Vagina (tissue), 2 donors: ENCODE measurements around the gene LRRC37A3. TPM values are rescaled to one million over a fixed set of nuclear protein-coding genes. Genes with fewer than 3 reads are reported as not detected.
"Not testable (repeated sequence)": the region's sequence is repeated elsewhere in the genome, so short reads cannot be mapped to it uniquely, and the experiment has no call there.

Experiments
- DNase-seq, 2 donors: peaks; one replicate each; pipeline ENCODE4 v3.0.0-alpha.2; 2017; ENCODE audit errors: extremely low spot score in 2 of 2
- H3K27ac ChIP-seq: fragments of 200-600 bp; sonication (generic); one replicate; pipeline ENCODE4 v1.5.1; 2019
- H3K27me3 ChIP-seq: fragments of 200-600 bp; sonication (generic); one replicate; pipeline ENCODE4 v1.5.1; 2019
- H3K36me3 ChIP-seq, 2 donors: fragments of 200-600 bp; sonication (generic); one replicate each; pipeline ENCODE4 v1.5.1; 2017 to 2019
- H3K4me1 ChIP-seq: fragments of 200-600 bp; sonication (generic); one replicate; pipeline ENCODE4 v1.5.1; 2019
- H3K4me3 ChIP-seq, 2 donors: fragments of 200-600 bp; sonication (generic); 1 replicate in 1 of 2; 2 replicates in 1 of 2; pipeline ENCODE4 v1.5.1; 2016 to 2019
- H3K9me3 ChIP-seq: fragments of 200-600 bp; sonication (generic); one replicate; pipeline ENCODE4 v1.5.1; 2019
- intact Hi-C: fragments of 100-400 bp; cut with DNase I; formaldehyde crosslinking; loops from one replicate; pipeline ENCODE4 v1.15.1; 2023
- total RNA-seq: library from RNA; depleted of rRNA; stranded (reverse); fragments of >200 nt; gene quantifications from one replicate; pipeline ENCODE4 v1.2.3, GENCODE V29; 2016
- TF ChIP-seq, protein P1 (sequence below), 3 experiments: fragments of 450-650 bp in 2 of 3; fragments of 200-600 bp in 1 of 3; sonication (generic) in 1 of 3; IDR thresholded peaks; one replicate each; pipeline ENCODE4 v1.5.1; 2017 to 2019; ENCODE audit warnings: antibody characterized with exemption in 3 of 3, mild to moderate bottlenecking in 2 of 3, moderate library complexity in 2 of 3

The LRRC37A3 gene
- total RNA-seq, 1 donor from 2014 or later, result 9.8 TPM

DNA sequence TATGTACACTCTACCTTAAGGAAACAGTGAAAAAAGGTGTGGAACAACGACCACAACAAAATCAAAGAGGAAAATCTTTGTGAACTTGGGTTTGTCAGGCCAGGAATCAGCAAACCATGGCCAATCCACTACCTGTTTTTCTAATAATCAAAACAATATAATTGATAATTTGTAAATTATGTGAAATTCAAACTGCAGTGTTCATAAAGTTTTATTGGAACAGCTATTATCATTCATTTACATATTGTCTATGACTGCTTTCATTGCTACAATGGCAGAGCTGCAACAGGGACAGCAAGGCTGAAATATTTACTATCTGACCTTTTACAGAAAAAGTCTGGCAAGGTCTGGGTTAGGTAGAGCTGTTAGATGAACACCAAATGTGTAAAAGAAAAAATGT lies 4.0 kb downstream of the LRRC37A3 start:
- H3K4me3 ChIP-seq, intact Hi-C loops, DNase-seq, H3K27ac ChIP-seq, H3K9me3 ChIP-seq, H3K36me3 ChIP-seq, H3K4me1 ChIP-seq, H3K27me3 ChIP-seq: not testable (repeated sequence)

DNA sequence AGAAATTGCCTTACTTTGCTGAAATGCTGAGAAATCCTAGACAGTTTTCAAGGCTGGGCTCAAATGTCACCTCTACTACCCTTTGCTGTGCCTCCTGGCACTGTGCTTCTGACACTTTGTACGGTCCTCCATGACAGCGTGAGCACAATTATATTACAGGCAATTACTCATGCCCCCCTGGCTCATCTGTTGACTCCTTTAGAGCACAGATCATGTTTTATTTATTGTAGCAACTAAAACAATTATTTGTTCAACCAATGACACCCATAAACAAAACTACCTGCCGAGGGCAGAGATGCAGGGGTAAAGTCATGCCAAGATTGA lies 9.1 kb downstream of the LRRC37A3 start:
- DNase-seq, H3K27me3 ChIP-seq, H3K4me3 ChIP-seq, H3K4me1 ChIP-seq, H3K9me3 ChIP-seq, H3K36me3 ChIP-seq, H3K27ac ChIP-seq, intact Hi-C loops: not testable (repeated sequence)

DNA sequence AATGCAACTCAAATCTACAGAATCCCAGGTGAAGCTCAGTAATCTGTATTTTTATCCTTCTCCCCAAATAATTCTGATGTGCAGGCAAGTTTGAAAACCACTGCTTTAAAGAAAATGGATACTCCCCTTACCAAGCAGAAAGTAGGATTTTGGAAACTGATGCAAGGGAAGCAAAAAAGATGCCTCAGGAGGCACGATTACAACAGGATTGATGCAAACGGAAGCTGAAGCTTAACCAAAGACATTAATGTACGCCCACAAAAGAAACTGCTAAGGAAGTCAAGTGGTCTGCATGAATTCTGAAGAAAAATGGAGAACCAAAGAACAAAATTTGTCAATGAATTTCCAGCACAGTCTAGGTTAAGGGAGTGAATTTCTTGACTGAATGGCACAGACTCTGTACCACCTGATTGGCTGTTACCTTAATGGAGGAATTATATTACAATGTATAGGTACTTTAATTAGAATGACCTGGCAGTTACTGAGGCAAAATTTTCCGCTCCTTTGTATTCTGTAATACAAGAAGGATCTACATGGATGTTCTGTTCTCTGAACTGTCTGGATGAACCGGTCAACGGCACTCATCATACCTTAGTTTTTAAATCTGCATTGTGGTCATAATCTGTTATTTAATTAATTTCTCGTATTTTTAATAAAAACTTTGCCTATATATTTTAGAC lies 9.6 kb downstream of the LRRC37A3 start:
- H3K4me1 ChIP-seq, H3K27me3 ChIP-seq, DNase-seq, H3K4me3 ChIP-seq, H3K27ac ChIP-seq, H3K36me3 ChIP-seq, H3K9me3 ChIP-seq, intact Hi-C loops: not testable (repeated sequence)

DNA sequence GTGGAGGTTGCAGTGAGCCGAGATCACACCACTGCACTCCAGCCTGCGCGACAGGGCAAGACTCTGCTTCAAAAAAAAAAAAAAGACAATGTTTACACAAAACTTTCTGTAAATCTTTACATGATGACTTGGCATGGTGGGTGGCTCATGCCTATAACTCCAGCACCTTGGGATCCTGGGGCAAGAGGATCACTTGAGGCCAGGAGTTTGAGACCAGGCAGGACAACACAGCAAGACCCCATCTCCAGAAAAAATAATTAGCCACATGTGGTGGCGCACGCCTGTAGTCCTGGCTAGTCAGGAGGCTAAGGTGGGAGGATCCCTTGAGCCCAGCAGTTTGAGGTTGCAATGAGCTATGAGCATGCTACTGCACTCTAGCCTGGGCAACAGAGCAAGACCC lies 15.2 kb downstream of the LRRC37A3 start:
- not testable (repeated sequence) for H3K27ac ChIP-seq, H3K4me1 ChIP-seq

DNA sequence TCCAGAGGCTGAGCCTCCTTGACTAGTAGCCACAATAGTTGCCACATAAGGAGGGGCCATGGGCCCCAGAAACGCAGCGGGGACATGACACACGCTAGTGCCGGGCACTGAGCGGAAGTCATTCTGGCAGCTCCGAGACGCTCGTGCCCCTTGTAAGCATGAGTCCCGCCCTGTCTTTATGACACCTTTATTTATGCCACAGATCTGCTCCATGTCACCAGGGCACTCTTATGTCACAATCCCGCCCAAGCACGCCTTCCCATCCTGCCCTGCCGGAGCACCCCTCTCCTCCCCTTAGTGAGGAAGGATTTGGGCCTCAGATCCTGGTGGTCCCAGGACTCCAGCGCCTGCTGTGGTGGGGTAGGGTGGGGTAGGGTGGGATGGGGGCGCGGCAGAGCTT lies 22.1 kb downstream of the LRRC37A3 start:
- H3K4me3 ChIP-seq, H3K36me3 ChIP-seq, intact Hi-C loops, H3K27me3 ChIP-seq, H3K4me1 ChIP-seq, H3K9me3 ChIP-seq, H3K27ac ChIP-seq: not testable (repeated sequence)
- peak in 1 of 2 donors; percentile 79 for DNase-seq

More for the DNA sequence above, 15.2 kb downstream of the LRRC37A3 start:
- H3K4me3 ChIP-seq, H3K36me3 ChIP-seq, H3K27me3 ChIP-seq, intact Hi-C loops, H3K9me3 ChIP-seq, DNase-seq: not testable (repeated sequence)

DNA sequence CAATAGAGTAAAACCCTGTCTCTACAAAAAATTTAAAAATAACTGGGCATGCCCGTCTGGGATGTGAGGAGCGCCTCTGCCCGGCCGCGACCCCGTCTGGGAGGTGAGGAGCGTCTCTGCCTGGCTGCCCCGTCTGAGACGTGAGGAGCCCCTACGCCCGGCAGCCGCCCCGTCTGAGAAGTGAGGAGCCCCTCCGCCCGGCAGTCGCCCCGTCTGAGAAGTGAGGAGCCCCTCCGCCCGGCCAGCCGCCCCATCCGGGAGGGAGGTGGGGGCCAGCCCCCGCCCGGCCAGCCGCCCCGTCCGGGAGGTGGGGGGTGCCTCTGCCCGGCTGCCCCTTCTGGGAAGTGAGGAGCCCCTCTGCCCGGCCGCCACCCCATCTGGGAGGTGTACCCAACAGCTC lies 45.1 kb downstream of the LRRC37A3 start:
- DNase-seq, intact Hi-C loops, H3K9me3 ChIP-seq: not testable (repeated sequence)

DNA sequence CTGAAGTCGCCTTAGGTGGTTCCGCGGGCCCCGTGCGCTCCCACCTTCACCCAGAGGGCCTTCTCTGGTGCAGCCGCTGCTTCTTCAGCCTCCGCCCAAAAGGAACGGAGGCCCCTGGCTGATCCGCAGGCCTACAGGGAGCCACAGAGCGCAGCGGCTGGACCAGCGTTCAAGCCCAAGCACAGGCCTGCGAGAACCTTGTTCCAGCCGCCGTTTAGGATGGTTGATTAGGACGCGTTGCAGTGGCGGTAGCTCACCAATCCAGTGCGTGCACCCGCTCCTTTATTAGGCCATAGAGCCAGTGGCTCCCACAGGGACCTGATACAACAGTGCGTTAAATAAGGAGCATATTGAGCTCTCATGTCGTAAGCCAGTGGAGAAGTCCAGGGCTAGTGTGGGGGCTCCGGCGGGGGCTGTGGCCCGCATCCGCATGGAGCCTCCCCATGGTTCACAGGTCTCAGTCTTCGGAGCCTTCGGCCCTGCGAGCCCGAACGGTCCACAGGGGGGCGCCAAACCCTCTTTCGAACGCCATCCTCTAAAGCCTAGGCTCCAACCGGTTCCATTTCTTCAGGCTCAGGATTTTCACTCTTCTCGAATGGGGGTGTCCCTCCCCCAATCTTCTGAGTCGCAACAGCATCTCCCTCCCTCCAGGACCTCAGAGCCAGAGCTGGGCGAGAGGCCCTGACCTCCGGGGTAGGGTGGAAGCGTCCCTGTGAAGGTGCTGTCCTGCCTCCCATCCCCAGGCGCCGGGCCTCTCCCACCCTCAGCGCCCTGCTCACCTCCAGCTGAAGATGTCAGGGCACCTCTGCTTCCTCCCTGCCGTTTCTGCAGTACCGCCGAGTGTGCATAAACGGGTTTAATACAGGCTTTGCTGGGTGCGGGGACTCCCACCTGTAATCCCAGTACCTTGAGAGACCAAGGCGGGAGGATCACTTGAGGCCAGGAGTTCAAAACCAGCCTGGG lies 71.5 kb downstream of the LRRC37A3 start:
- H3K4me1 ChIP-seq, H3K27me3 ChIP-seq, H3K4me3 ChIP-seq, H3K27ac ChIP-seq, intact Hi-C loops, H3K36me3 ChIP-seq, H3K9me3 ChIP-seq, DNase-seq: not testable (repeated sequence)
- TF ChIP-seq, protein P1, sequence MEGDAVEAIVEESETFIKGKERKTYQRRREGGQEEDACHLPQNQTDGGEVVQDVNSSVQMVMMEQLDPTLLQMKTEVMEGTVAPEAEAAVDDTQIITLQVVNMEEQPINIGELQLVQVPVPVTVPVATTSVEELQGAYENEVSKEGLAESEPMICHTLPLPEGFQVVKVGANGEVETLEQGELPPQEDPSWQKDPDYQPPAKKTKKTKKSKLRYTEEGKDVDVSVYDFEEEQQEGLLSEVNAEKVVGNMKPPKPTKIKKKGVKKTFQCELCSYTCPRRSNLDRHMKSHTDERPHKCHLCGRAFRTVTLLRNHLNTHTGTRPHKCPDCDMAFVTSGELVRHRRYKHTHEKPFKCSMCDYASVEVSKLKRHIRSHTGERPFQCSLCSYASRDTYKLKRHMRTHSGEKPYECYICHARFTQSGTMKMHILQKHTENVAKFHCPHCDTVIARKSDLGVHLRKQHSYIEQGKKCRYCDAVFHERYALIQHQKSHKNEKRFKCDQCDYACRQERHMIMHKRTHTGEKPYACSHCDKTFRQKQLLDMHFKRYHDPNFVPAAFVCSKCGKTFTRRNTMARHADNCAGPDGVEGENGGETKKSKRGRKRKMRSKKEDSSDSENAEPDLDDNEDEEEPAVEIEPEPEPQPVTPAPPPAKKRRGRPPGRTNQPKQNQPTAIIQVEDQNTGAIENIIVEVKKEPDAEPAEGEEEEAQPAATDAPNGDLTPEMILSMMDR (IDR thresholded peaks at IDR 0.05), result peak in 1 of 3 experiments; percentile 40

More for the DNA sequence above, 45.1 kb downstream of the LRRC37A3 start:
- H3K27me3 ChIP-seq, H3K27ac ChIP-seq, H3K4me3 ChIP-seq, H3K4me1 ChIP-seq, H3K36me3 ChIP-seq: not testable (repeated sequence)

DNA sequence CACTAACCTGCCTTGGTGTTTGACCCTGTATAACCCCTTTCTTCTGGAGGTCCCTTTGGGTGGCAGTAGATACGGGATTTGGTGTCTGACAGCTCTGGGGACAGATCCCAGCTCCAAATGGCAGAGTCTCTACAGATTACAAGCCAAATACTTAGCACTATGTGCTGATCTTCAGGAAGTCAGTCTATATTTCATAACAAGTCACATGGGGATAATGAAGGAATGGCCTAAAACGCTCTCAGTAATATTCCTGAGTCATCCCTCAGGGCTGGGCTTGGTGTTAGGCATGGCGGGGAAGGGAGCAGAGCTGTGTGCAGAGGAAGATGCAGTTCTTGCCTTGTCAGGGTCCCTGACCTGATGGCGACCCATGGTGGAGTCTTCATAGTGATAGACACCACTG lies 72.4 kb downstream of the LRRC37A3 start:
- H3K36me3 ChIP-seq, H3K9me3 ChIP-seq, H3K4me3 ChIP-seq, H3K27ac ChIP-seq, DNase-seq, H3K4me1 ChIP-seq, intact Hi-C loops, H3K27me3 ChIP-seq: not testable (repeated sequence)

DNA sequence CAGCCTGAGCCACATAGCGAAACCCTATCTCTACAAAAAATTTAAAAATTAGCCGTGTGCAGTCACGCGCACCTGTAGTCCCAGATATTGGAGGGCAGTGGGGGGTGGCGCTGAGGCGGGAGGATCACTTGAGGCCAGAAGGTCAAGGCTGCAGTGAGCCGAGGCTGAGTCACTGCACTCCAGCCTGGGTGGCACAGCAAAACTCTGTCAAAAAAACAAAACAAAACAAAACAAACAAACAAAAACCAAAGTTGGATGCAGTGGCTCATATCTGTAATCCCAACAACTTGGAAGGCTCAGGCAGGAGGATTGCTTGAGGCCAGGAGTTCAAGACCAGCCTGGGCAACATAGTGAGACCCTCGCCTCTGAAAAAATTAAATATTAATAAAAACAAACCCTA lies 75.4 kb downstream of the LRRC37A3 start:
- H3K27ac ChIP-seq, H3K4me3 ChIP-seq, H3K9me3 ChIP-seq, intact Hi-C loops, DNase-seq, H3K4me1 ChIP-seq, H3K27me3 ChIP-seq, H3K36me3 ChIP-seq: not testable (repeated sequence)

DNA sequence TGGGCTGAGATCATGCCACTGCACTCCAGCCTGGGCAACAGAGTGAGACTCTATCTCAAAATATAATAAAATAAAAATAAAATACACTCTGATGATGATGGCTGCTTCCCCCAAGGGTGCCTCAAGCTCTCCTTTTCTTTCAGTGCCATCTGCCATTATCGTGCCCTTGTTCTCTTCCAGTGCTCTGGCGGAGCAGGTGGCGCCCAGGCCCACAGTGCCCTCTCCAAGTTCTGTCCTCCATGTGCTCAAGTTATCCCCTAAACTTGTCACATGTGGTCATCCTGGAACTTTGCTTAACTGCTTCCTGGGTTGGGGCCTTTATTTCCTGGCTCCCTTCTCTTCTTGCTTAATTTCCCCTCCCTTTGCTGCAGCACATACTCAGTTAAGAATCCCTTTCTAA lies 76.4 kb downstream of the LRRC37A3 start:
- H3K4me3 ChIP-seq, DNase-seq, H3K4me1 ChIP-seq, H3K27ac ChIP-seq, H3K36me3 ChIP-seq, H3K27me3 ChIP-seq, intact Hi-C loops, H3K9me3 ChIP-seq: not testable (repeated sequence)

DNA sequence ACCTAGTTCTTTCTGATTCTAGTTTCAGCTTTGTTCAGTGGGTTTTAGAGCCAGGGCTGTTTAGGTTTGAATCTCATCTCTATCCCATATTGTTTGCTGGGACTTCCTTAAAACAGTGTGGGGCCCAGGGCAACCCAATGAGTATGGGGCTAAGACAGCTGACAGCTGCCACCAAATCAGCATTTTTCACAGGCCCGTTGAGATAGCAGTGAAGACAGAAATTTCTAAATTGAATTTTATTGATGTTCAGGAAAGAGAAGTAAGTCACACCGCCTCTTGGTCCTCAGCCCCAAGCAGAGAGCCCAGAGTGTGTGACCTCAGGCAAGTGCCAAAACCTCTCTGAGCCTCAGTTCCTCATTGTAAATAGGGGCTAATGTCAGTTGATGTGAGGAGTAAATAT lies 78.3 kb downstream of the LRRC37A3 start:
- H3K4me3 ChIP-seq, H3K4me1 ChIP-seq, H3K36me3 ChIP-seq, intact Hi-C loops, DNase-seq, H3K27me3 ChIP-seq, H3K9me3 ChIP-seq, H3K27ac ChIP-seq: not testable (repeated sequence)

DNA sequence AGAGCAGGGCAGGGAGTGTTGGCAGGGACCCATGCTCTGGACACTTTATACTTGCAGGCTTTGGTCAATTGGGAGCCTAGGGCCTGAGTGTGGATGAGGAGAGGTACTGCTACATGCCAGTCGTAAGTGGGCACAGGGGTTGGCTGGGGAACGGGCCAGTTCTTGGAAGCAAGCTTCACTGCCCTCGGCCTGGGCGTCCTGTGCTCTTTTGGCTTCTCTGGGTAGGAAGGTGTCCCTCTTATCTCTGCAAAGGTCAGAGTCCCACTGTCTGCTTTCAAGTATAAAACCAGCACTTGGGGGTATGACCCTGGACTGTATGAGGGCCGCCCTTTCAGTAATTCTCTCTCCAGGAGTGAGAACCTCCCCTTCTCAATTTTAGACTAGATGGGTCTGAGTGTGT lies 80.8 kb downstream of the LRRC37A3 start:
- intact Hi-C loops, H3K4me1 ChIP-seq, H3K27ac ChIP-seq, DNase-seq, H3K36me3 ChIP-seq, H3K4me3 ChIP-seq, H3K27me3 ChIP-seq, H3K9me3 ChIP-seq: not testable (repeated sequence)
